Tibial nerve (tissue), 4 donors: ENCODE data around the gene LLGL2. TPM values are rescaled to one million over a fixed set of nuclear protein-coding genes. Genes with fewer than 3 reads are reported as not detected.

Experiments
- DNase-seq, 2 donors: peaks; one replicate each; pipeline ENCODE4 v3.0.0-alpha.2; 2019; ENCODE audit warnings: low spot score in 2 of 2
- H3K27ac ChIP-seq, 4 donors: fragments of 200-600 bp; sonication (generic) in 3 of 4; one replicate each; pipeline ENCODE4 v1.5.1; 2017 to 2019; ENCODE audit warnings: mild to moderate bottlenecking in 1 of 4
- H3K27me3 ChIP-seq, 2 donors: fragments of 200-600 bp; sonication (generic) in 1 of 2; one replicate each; pipeline versions ENCODE4 v1.5.1 to v1.6.0; 2017 to 2019
- H3K36me3 ChIP-seq, 3 donors: fragments of 200-600 bp; sonication (generic); one replicate each; pipeline ENCODE4 v1.5.1; 2018 to 2019
- H3K4me1 ChIP-seq, 4 donors: fragments of 200-600 bp; sonication (generic) in 3 of 4; one replicate each; pipeline ENCODE4 v1.5.1; 2017 to 2019
- H3K4me3 ChIP-seq, 4 donors: fragments of 200-600 bp; sonication (generic) in 3 of 4; one replicate each; pipeline ENCODE4 v1.5.1; 2017 to 2019; ENCODE audit warnings: mild to moderate bottlenecking in 1 of 4, moderate library complexity in 1 of 4
- H3K9me3 ChIP-seq, 4 donors: fragments of 200-600 bp; sonication (generic) in 3 of 4; one replicate each; pipeline ENCODE4 v1.5.1; 2017 to 2019
- CTCF ChIP-seq, 5 experiments: fragments of 200-600 bp in 3 of 5; fragments of 450-650 bp in 2 of 5; sonication (generic) in 3 of 5; IDR thresholded peaks; one replicate each; pipeline ENCODE4 v1.5.1; 2016 to 2019; ENCODE audit warnings: antibody characterized with exemption in 5 of 5, mild to moderate bottlenecking in 3 of 5, moderate library complexity in 2 of 5
- EP300 ChIP-seq, 2 donors: sonication (generic); formaldehyde crosslinking; IDR thresholded peaks; one replicate each; pipeline ENCODE4 v1.6.1; 2017; ENCODE audit warnings: antibody characterized with exemption in 2 of 2, mild to moderate bottlenecking in 1 of 2
- POLR2A ChIP-seq, 2 donors: fragments of 450-650 bp; IDR thresholded peaks; one replicate each; pipeline ENCODE4 v1.6.1; 2017; ENCODE audit warnings: antibody characterized with exemption in 2 of 2, mild to moderate bottlenecking in 2 of 2, moderate library complexity in 2 of 2
- WGBS, 2 donors: methylation state at CpG; one replicate each; pipeline ENCODE4 v1.1.5; 2018; 5-methylcytosine and 5-hydroxymethylcytosine counted together
- total RNA-seq, 4 donors: library from RNA; depleted of rRNA; stranded (reverse); fragments of >200 nt; gene quantifications; one replicate each; pipeline ENCODE4 v1.1.0, GENCODE V29; 2016

The LLGL2 gene
- total RNA-seq, 4 donors from 2014 or later: 8.4 to 18.4 (median 8.8) TPM

- Histone ChIP-seq H3K9me3 (no peaks in the 10 kb centered on the region), H3K27ac (peak overlapping the region; percentile 75 to 97 (median 86)), H3K4me1 (peaks cover 2 to 89% (median 50%) of the 10 kb centered on the region in 4 donors), H3K36me3 (peaks cover 0 to 63% (median 0%) of the 10 kb centered on the region in 3 donors), H3K4me3 (peak overlapping the region in 3 of 4 donors; percentile 9 to 45 (median 17)), H3K27me3 (no peaks in the 10 kb centered on the region)
- no peak for DNase-seq
- TF ChIP-seq EP300 (IDR thresholded peaks at IDR 0.05) (no peak), POLR2A (IDR thresholded peaks at IDR 0.05) (no peak), CTCF (IDR thresholded peaks at IDR 0.05) (no peak)
- 62 to 65% methylated on average over 16 of the region's 20 CpGs for WGBS, 2 donors
Observed at GRCh38 chr17:75506888-75507287, 18.6 kb upstream of the LLGL2 start.

DNA sequence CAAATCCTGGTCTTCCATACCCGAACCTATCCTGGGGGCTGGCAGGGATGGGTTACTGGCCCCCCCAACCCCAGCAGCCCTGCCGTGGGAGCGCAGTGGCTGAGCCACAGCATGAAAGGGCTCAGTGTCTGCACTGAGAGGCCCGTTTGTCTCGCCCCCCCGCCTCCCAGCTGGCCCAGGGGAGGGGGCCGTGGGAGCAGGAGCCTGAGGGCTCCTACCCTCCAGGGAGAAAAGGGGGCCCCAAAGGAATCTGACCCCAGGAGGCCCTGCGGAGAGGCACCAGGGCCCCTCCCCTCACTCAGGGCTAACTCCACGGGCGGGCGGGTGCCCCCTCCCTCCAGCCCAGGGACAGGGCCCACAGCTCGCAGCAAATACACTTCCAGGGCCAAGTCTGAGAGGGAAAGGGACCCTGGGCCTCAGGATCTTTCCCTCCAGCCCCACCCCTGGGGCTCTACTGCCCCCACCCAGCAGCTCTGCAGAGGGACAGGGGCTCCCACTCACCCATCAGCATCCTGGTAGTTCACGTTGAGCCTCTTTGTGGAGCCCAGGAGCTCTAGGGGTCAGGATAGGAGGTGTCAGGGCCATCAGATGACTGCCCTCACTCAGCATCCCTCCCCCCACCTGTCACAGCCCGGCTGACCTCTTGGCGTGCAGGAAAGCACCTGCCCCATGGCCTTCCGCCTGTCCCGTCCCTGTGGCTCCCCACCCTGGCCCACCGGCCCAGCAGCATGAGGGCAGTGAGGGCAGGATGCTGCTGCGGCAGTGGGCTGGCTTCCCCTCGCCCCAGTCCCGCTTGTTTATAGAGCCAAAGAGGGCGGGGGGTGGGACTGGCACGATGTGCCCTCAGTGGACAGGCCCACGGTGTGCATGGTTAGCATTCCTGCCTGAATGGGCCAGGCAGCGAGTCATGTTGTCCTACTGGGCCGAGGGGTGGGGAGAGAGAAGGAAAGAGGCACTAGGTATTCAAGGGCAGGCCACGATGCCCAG lies 17.5 kb upstream of the LLGL2 start:
- Histone ChIP-seq H3K27me3 (no peaks in the 10 kb centered on the region), H3K9me3 (no peaks in the 10 kb centered on the region), H3K4me1 (peaks cover 2 to 90% (median 54%) of the 10 kb centered on the region in 4 donors), H3K27ac (peak overlapping the region; percentile 76 to 97 (median 88)), H3K4me3 (peak overlapping the region; percentile 17 to 45 (median 20)), H3K36me3 (peaks cover 0 to 52% (median 0%) of the 10 kb centered on the region in 3 donors)
- no peak for TF ChIP-seq CTCF (IDR thresholded peaks at IDR 0.05)
- peak in 1 of 2 donors; percentile 61 for TF ChIP-seq EP300 (IDR thresholded peaks at IDR 0.05)
- no peak for TF ChIP-seq POLR2A (IDR thresholded peaks at IDR 0.05)
- WGBS, 2 donors: 34% methylated on average over 19 to 26 of the region's 27 CpGs
- DNase-seq: no peak

DNA sequence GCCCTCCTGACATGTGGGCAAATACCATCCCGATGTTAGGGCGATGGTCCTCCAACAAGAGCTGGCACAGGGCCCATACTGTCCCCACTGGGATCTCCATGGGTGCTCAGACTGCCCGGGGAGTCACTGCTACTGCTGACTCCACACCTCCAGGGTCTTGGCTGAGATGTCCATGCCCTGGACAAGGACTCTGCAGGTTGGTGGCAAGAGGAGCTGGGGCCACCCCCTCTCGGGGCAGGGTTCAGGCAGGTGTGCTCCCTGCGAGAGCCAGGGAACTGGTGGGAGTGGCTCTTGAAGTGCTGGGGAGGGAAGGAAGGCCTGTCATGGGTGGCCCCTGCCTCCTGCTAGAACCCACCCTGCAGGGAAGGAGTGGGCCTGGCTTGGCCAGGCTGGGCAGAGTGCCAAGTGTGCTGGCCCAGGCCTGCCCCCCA lies 16.6 kb upstream of the LLGL2 start:
- H3K27me3 ChIP-seq: no peaks in the 10 kb centered on the region
- no peaks in the 10 kb centered on the region for H3K9me3 ChIP-seq
- peak overlapping the region; percentile 60 to 97 (median 88) for H3K27ac ChIP-seq
- TF ChIP-seq CTCF (IDR thresholded peaks at IDR 0.05) (no peak), EP300 (IDR thresholded peaks at IDR 0.05) (no peak), POLR2A (IDR thresholded peaks at IDR 0.05) (no peak)
- peak overlapping the region in 1 of 4 donors; percentile 45 for H3K4me3 ChIP-seq
- no peak for DNase-seq
- WGBS, 2 donors: 24 to 78% methylated on average over 2 to 4 of the region's 5 CpGs
- H3K4me1 ChIP-seq: peaks cover 2 to 95% (median 60%) of the 10 kb centered on the region in 4 donors
- peaks cover 0 to 43% (median 0%) of the 10 kb centered on the region in 3 donors for H3K36me3 ChIP-seq

- Histone ChIP-seq H3K27ac (peak overlapping the region; percentile 60 to 97 (median 88)), H3K9me3 (no peaks in the 10 kb centered on the region), H3K4me3 (peak overlapping the region in 2 of 4 donors; percentile 7 to 45), H3K4me1 (peaks cover 2 to 95% (median 67%) of the 10 kb centered on the region in 4 donors), H3K36me3 (peaks cover 0 to 35% (median 0%) of the 10 kb centered on the region in 3 donors), H3K27me3 (no peaks in the 10 kb centered on the region)
- TF ChIP-seq POLR2A (IDR thresholded peaks at IDR 0.05) (no peak), EP300 (IDR thresholded peaks at IDR 0.05) (no peak), CTCF (IDR thresholded peaks at IDR 0.05) (no peak)
- DNase-seq: no peak
- WGBS, 2 donors: 50 to 52% methylated on average over 10 to 19 of the region's 19 CpGs
Observed at GRCh38 chr17:75509528-75510258, 15.8 kb upstream of the LLGL2 start.
